ENCODE results near the gene LORICRIN. TPM values are rescaled to one million over a fixed set of nuclear protein-coding genes. Genes with fewer than 3 reads are reported as not detected.

LORICRIN gene
- total RNA-seq, 6 donors from 2014 or later: not detected

GRCh38 chr1:153261281-153262069 is 2.0 kb downstream of the LORICRIN start:
- Histone ChIP-seq H3K4me1 (peaks cover 13 to 19% (median 16%) of the 10 kb centered on the region in 4 donors), H3K27ac (no peak overlapping the region), H3K4me3 (peak overlapping the region in 3 of 4 donors; percentile 33 to 53 (median 45)), H3K9me3 (no peaks in the 10 kb centered on the region), H3K27me3 (peaks cover 0 to 29% (median 15%) of the 10 kb centered on the region in 4 donors), H3K36me3 (no peaks in the 10 kb centered on the region)
- no peak for TF ChIP-seq CTCF (IDR thresholded peaks at IDR 0.05)
- no peak for TF ChIP-seq POLR2AphosphoS5 (IDR thresholded peaks at IDR 0.05)
- no peak for TF ChIP-seq EP300 (IDR thresholded peaks at IDR 0.05)
- TF ChIP-seq POLR2A (IDR thresholded peaks at IDR 0.05): no peak
- ATAC-seq (ENCODE audit: low FRiP score in 2 of 2): peak in 1 of 2 donors; percentile 93
- WGBS, 2 donors: 8 to 33% methylated on average over 3 to 14 of the region's 80 CpGs
- peak in 1 of 2 donors; percentile 89 for DNase-seq

GRCh38 chr1:153262070-153262366 is 2.5 kb downstream of the LORICRIN start:
- H3K4me3 ChIP-seq: peak overlapping the region in 1 of 4 donors; percentile 53
- DNase-seq (no peak), ATAC-seq (ENCODE audit: low FRiP score in 2 of 2) (no peak)
- H3K27ac ChIP-seq: no peak overlapping the region
- H3K9me3 ChIP-seq: no peaks in the 10 kb centered on the region
- WGBS, 2 donors: 52 to 53% methylated on average over 6 of the region's 6 CpGs
- peaks cover 13 to 19% (median 16%) of the 10 kb centered on the region in 4 donors for H3K4me1 ChIP-seq
- H3K27me3 ChIP-seq: peaks cover 0 to 29% (median 15%) of the 10 kb centered on the region in 4 donors
- H3K36me3 ChIP-seq: no peaks in the 10 kb centered on the region
- TF ChIP-seq POLR2AphosphoS5 (IDR thresholded peaks at IDR 0.05) (no peak), EP300 (IDR thresholded peaks at IDR 0.05) (no peak), POLR2A (IDR thresholded peaks at IDR 0.05) (no peak)

GRCh38 chr1:153262462-153263157 is 3.1 kb downstream of the LORICRIN start:
- H3K4me3 ChIP-seq: no peak overlapping the region
- no peaks in the 10 kb centered on the region for H3K36me3 ChIP-seq
- peaks cover 0 to 29% (median 15%) of the 10 kb centered on the region in 4 donors for H3K27me3 ChIP-seq
- no peak for DNase-seq
- peaks cover 13 to 19% (median 16%) of the 10 kb centered on the region in 4 donors for H3K4me1 ChIP-seq
- TF ChIP-seq POLR2A (IDR thresholded peaks at IDR 0.05): no peak
- TF ChIP-seq POLR2AphosphoS5 (IDR thresholded peaks at IDR 0.05): no peak
- no peak for TF ChIP-seq EP300 (IDR thresholded peaks at IDR 0.05)
- TF ChIP-seq CTCF (IDR thresholded peaks at IDR 0.05): no peak
- no peaks in the 10 kb centered on the region for H3K9me3 ChIP-seq
- no peak for ATAC-seq (ENCODE audit: low FRiP score in 2 of 2)
- WGBS, 2 donors: 43 to 57% methylated on average over 10 of the region's 10 CpGs
- H3K27ac ChIP-seq: no peak overlapping the region

GRCh38 chr1:153265457-153265856 is 6.0 kb downstream of the LORICRIN start:
- no peaks in the 10 kb centered on the region for H3K36me3 ChIP-seq
- WGBS, 2 donors: 77 to 88% methylated on average over 1 of the region's 1 CpG
- no peak overlapping the region for H3K27ac ChIP-seq
- no peak for ATAC-seq (ENCODE audit: low FRiP score in 2 of 2)
- H3K4me1 ChIP-seq: peaks cover 13 to 19% (median 16%) of the 10 kb centered on the region in 4 donors
- H3K4me3 ChIP-seq: no peak overlapping the region
- DNase-seq: no peak
- H3K9me3 ChIP-seq: no peaks in the 10 kb centered on the region
- no peak for TF ChIP-seq POLR2A (IDR thresholded peaks at IDR 0.05)
- no peak for TF ChIP-seq CTCF (IDR thresholded peaks at IDR 0.05)
- no peak for TF ChIP-seq POLR2AphosphoS5 (IDR thresholded peaks at IDR 0.05)
- no peak for TF ChIP-seq EP300 (IDR thresholded peaks at IDR 0.05)
- peaks cover 0 to 29% (median 15%) of the 10 kb centered on the region in 4 donors for H3K27me3 ChIP-seq

GRCh38 chr1:153271711-153272110 is 12.2 kb downstream of the LORICRIN start:
- TF ChIP-seq POLR2AphosphoS5 (IDR thresholded peaks at IDR 0.05) (no peak), POLR2A (IDR thresholded peaks at IDR 0.05) (no peak), CTCF (IDR thresholded peaks at IDR 0.05) (no peak), EP300 (IDR thresholded peaks at IDR 0.05) (no peak)
- H3K4me3 ChIP-seq: no peak overlapping the region
- ATAC-seq (ENCODE audit: low FRiP score in 2 of 2) (no peak), DNase-seq (no peak)
- 88 to 89% methylated on average over 1 of the region's 1 CpG for WGBS, 2 donors
- no peaks in the 10 kb centered on the region for H3K4me1 ChIP-seq
- H3K36me3 ChIP-seq: no peaks in the 10 kb centered on the region
- no peaks in the 10 kb centered on the region for H3K9me3 ChIP-seq
- H3K27ac ChIP-seq: no peak overlapping the region
- H3K27me3 ChIP-seq: no peaks in the 10 kb centered on the region

All from upper lobe of left lung (tissue), 6 donors.